ENCODE data around the gene MOCOS.

The MOCOS gene

GRCh38 chr18:36194600-36195315 is 7.5 kb downstream of the MOCOS start:
- DNase-seq (ENCODE audit: insufficient read length, low spot score) (no peak), FAIRE-seq (no peak)
- TF ChIP-seq CTCF (IDR thresholded peaks at IDR 0.05; ENCODE audit: insufficient read depth, missing control alignments) = no peak

- DNase-seq (ENCODE audit: insufficient read length, low spot score) (no peak), FAIRE-seq (no peak)
- no peak for TF ChIP-seq CTCF (IDR thresholded peaks at IDR 0.05; ENCODE audit: insufficient read depth, missing control alignments)
Observed at GRCh38 chr18:36195427-36196122, 8.3 kb downstream of the MOCOS start.

DNA sequence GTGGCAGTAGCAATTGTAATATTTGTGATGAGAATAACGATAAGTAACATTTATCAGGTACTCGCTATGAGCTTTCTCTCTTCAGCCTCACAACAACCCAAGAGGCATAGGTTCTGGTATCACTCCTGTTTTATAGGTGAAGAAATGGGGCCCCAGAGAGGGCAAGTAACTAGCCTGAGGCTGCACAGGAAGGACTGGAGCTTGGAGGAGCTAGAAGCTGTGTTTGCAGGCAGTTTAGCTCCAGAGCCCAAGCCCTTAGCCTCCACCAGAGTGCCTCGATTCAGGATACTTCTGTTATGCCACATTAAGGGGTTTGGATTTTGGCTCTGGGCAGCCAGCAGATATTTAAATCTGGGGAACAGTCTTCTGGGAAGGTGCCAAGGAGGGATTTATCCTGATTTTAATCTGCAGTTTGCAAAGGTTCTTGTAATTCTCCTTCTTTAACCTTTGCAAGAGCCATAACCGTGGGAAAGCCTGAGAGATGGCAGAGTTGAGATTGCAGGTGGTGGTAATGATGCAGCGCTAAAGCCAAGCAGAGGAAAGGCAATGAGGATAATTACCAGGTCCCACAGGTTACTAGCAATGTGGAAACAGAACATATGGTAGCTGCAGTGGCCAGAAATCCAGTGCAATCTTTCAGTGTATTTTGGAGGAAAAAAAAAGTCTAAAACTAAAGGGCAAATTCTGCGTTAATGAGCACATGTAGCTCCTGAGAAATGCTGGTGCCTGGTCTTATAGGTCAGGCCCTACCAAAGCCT is 9.1 kb downstream of the MOCOS start:
- FAIRE-seq (no peak), DNase-seq (ENCODE audit: insufficient read length, low spot score) (no peak)
- no peak for TF ChIP-seq CTCF (IDR thresholded peaks at IDR 0.05; ENCODE audit: insufficient read depth, missing control alignments)

DNA sequence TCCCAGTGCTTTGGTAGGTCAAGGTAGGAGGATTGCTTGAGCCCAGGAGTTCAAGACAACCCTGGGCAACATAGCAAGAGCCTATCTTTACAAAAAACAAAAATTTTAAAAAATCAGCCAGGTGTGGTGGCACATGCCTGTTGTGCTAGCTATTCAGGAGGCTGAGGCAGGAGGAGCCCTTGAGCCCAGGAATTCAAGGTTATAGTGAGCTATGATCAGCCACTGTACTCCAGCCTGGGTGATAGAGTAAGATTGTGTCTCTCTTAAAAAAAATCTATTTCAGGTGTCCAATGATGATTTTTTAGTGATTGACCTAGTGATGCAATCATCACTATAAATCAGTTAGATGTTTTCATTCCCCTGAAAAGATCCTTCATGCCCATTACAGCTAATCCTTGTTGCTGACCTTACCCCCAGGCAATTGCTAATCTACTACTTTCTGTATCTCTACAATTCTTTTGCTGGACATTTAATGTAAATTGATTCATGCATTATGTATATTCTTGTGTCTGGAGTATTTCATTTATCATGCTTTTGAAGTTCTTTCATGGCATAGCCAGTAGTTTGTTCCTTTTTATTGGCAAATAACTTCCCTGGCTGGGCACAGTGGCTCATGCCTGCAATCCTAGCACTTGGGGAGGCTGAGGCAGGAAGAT is 10.3 kb downstream of the MOCOS start:
- TF ChIP-seq CTCF (IDR thresholded peaks at IDR 0.05; ENCODE audit: insufficient read depth, missing control alignments) = no peak
- DNase-seq (ENCODE audit: insufficient read length, low spot score) = no peak
- no peak for FAIRE-seq

GRCh38 chr18:36199691-36200295 is 12.5 kb downstream of the MOCOS start:
- no peak for DNase-seq (ENCODE audit: insufficient read length, low spot score)
- FAIRE-seq = no peak
- TF ChIP-seq CTCF (IDR thresholded peaks at IDR 0.05; ENCODE audit: insufficient read depth, missing control alignments) = no peak

DNA sequence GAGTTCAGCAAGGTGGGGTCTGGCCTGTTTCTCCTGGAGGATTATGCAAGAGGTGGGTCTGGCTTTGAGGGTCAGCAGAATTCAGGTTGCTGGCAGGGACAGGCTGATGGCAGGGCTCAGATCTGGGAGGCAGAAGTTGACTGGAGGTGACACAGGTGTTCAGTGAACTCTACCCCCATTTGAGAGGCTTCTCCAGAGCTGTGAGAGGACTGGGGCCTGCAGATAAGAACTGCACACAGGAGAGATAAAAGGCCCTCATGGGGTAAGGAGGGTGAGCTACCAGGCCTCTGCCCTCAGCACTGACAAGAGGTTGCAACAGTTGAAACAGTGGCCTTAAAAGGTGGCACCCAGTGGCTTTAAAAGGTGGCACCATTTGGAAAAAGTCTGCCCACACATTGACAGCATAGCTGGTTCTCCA is 13.1 kb downstream of the MOCOS start:
- DNase-seq (ENCODE audit: insufficient read length, low spot score) (no peak), FAIRE-seq (no peak)
- no peak for TF ChIP-seq CTCF (IDR thresholded peaks at IDR 0.05; ENCODE audit: insufficient read depth, missing control alignments)
